ENCODE results near the gene PROM1. TPM values are rescaled to one million over a fixed set of nuclear protein-coding genes. Genes with fewer than 3 reads are reported as not detected.

The PROM1 gene
- total and polyA plus RNA-seq, 2 of the 8 experiments (the other 6 are each of a cell fraction or from before 2014, with no cell fraction given) = 36.0 to 59.7 TPM

GRCh38 chr4:15976456-15977447 lies 107.1 kb downstream of the PROM1 start (continued):
- TF ChIP-seq SIN3A (conservative IDR thresholded peaks at IDR 0.05 in 1 of 2, IDR thresholded peaks at IDR 0.05 in 1 of 2; ENCODE audit: low read depth in 1 of 2, low read length in 2 of 2) = peak; percentile 54 to 80; a peak in 1 of 4 replicates

Measured in H1 (cell line).